ENCODE results near the gene LUC7L3.
"Not testable (repeated sequence)": the region's sequence is repeated elsewhere in the genome, so short reads cannot be mapped to it uniquely, and the experiment has no call there.

LUC7L3 gene

GRCh38 chr17:50710025-50710424 is 9.4 kb upstream of the LUC7L3 start:
- no peaks in the 10 kb centered on the region for H3K36me3 ChIP-seq (ENCODE audit: control insufficient read depth in 1 of 2, insufficient read depth in 2 of 2, low read length in 2 of 2)
- H3K4me3 ChIP-seq (ENCODE audit: low read depth in 1 of 2, low read length in 2 of 2): no peak overlapping the region
- no peak overlapping the region for H3K9ac ChIP-seq (ENCODE audit: low read depth in 1 of 2, low read length in 2 of 2)
- no peak overlapping the region for H3K27ac ChIP-seq (ENCODE audit: low read depth, low read length)
- H3K4me1 ChIP-seq (ENCODE audit: control insufficient read depth in 1 of 2, insufficient read depth in 2 of 2, low read length in 2 of 2): peaks cover 13 to 20% of the 10 kb centered on the region in 2 donors
- no peaks in the 10 kb centered on the region for H3K9me3 ChIP-seq (ENCODE audit: control insufficient read depth in 1 of 2, low read length in 2 of 2)
- H3K27me3 ChIP-seq (ENCODE audit: control insufficient read depth in 1 of 2, insufficient read depth in 2 of 2, low read length in 2 of 2): no peaks in the 10 kb centered on the region

DNA sequence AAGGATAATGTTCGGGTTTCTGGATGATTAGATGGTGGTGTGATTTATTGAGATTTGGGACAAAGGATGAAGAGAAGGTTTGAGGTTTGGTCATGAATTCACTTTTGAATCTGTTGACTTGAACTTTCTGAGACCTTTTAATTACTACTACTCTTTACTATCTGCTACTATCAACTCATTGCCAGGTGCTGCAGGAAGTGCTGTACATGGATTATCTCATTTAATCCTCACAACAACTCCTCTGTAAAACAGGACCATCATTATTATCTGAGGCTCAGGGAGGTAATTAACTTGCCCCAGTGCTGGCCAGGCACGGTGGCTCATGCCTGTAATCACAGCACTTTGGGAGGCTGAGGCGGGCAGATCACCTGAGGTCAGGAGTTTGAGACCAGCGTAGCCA is 8.8 kb upstream of the LUC7L3 start:
- H3K4me1 ChIP-seq (ENCODE audit: control insufficient read depth in 1 of 2, insufficient read depth in 2 of 2, low read length in 2 of 2): peaks cover 13 to 20% of the 10 kb centered on the region in 2 donors
- no peak overlapping the region for H3K27ac ChIP-seq (ENCODE audit: low read depth, low read length)
- no peak overlapping the region for H3K9ac ChIP-seq (ENCODE audit: low read depth in 1 of 2, low read length in 2 of 2)
- no peaks in the 10 kb centered on the region for H3K9me3 ChIP-seq (ENCODE audit: control insufficient read depth in 1 of 2, low read length in 2 of 2)
- H3K36me3 ChIP-seq (ENCODE audit: control insufficient read depth in 1 of 2, insufficient read depth in 2 of 2, low read length in 2 of 2): no peaks in the 10 kb centered on the region
- H3K27me3 ChIP-seq (ENCODE audit: control insufficient read depth in 1 of 2, insufficient read depth in 2 of 2, low read length in 2 of 2): no peaks in the 10 kb centered on the region
- no peak overlapping the region for H3K4me3 ChIP-seq (ENCODE audit: low read depth in 1 of 2, low read length in 2 of 2)

DNA sequence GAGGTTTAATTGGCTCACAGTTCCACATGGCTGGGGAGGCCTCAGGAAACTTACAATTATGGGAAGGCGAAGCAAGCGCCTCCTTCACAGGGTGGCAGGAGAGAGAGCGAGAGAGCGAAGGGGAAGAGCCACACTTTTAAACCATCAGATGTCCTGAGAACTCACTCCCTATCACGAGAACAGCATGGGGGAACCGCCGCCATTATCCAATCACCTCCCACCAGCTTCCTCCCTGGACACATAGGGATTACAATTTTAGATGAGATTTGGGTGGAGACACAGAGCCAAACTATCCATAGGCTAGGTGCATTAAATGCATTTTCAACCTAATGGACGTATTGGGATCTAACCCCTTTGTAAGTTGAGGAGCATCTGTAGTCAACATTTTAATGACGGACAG is 6.8 kb upstream of the LUC7L3 start:
- Histone ChIP-seq H3K9me3 (ENCODE audit: control insufficient read depth in 1 of 2, low read length in 2 of 2) (no peaks in the 10 kb centered on the region), H3K27ac (ENCODE audit: low read depth, low read length) (no peak overlapping the region), H3K4me1 (ENCODE audit: control insufficient read depth in 1 of 2, insufficient read depth in 2 of 2, low read length in 2 of 2) (peaks cover 12 to 13% of the 10 kb centered on the region in 2 donors), H3K9ac (ENCODE audit: low read depth in 1 of 2, low read length in 2 of 2) (no peak overlapping the region), H3K4me3 (ENCODE audit: low read depth in 1 of 2, low read length in 2 of 2) (no peak overlapping the region), H3K36me3 (ENCODE audit: control insufficient read depth in 1 of 2, insufficient read depth in 2 of 2, low read length in 2 of 2) (no peaks in the 10 kb centered on the region), H3K27me3 (ENCODE audit: control insufficient read depth in 1 of 2, insufficient read depth in 2 of 2, low read length in 2 of 2) (no peaks in the 10 kb centered on the region)

GRCh38 chr17:50715471-50715870 is 3.9 kb upstream of the LUC7L3 start:
- Histone ChIP-seq H3K9ac (ENCODE audit: low read depth in 1 of 2, low read length in 2 of 2) (no peak overlapping the region), H3K9me3 (ENCODE audit: control insufficient read depth in 1 of 2, low read length in 2 of 2) (no peaks in the 10 kb centered on the region), H3K4me1 (ENCODE audit: control insufficient read depth in 1 of 2, insufficient read depth in 2 of 2, low read length in 2 of 2) (peaks cover 0 to 3% of the 10 kb centered on the region in 2 donors)

DNA sequence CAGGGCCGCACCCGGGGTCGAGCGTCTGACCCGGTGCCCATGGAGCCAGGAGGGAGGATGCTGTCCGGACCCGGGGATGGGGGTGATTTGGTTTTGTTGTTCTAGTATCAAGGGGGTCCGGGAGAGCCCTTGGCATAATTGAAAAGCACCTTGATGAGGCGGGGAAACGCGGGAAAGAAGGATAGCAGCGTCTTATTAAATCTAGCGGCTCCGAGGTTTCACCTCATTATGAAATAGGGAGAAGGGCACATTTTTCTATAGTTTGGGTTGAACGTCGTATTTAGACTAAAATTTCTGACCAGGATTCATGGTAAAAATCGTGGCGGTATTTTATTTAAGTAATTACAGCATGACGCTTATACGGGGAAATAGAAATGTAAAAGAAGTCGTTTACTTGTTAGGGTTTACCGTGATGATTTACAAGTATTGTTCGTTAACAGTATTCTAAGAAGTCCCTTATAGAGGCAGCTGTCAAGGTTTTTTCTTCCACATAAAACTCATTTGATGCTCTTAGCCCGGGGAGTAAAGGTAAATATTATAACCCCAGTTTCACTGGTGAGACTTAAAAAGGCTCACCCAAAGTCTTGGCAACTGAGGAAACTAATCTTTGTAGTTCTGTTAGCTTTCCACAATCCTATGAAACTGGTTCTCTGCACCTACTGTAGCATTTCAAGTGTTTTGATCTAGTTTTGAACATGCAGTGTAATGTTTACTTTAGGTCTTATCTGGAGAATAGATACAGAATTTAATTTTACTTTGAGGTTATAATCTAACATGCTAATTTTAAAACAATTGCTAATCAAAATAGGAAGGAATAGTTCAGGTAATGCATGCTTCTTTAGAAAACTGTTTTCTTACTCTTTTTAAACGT is 756 bp downstream of the LUC7L3 start:
- H3K4me3 ChIP-seq (ENCODE audit: low read depth in 1 of 2, low read length in 2 of 2): peak overlapping the region; percentile 93 to 94
- H3K27me3 ChIP-seq (ENCODE audit: control insufficient read depth in 1 of 2, insufficient read depth in 2 of 2, low read length in 2 of 2): no peaks in the 10 kb centered on the region
- no peaks in the 10 kb centered on the region for H3K9me3 ChIP-seq (ENCODE audit: control insufficient read depth in 1 of 2, low read length in 2 of 2)
- no peaks in the 10 kb centered on the region for H3K36me3 ChIP-seq (ENCODE audit: control insufficient read depth in 1 of 2, insufficient read depth in 2 of 2, low read length in 2 of 2)
- H3K9ac ChIP-seq (ENCODE audit: low read depth in 1 of 2, low read length in 2 of 2): peak overlapping the region; percentile 76 to 96
- H3K27ac ChIP-seq (ENCODE audit: low read depth, low read length): peak overlapping the region; percentile 99
- peaks cover 21 to 35% of the 10 kb centered on the region in 2 donors for H3K4me1 ChIP-seq (ENCODE audit: control insufficient read depth in 1 of 2, insufficient read depth in 2 of 2, low read length in 2 of 2)

More at GRCh38 chr17:50715471-50715870, 3.9 kb upstream of the LUC7L3 start:
- Histone ChIP-seq H3K36me3 (ENCODE audit: control insufficient read depth in 1 of 2, insufficient read depth in 2 of 2, low read length in 2 of 2) (no peaks in the 10 kb centered on the region), H3K27ac (ENCODE audit: low read depth, low read length) (no peak overlapping the region), H3K27me3 (ENCODE audit: control insufficient read depth in 1 of 2, insufficient read depth in 2 of 2, low read length in 2 of 2) (no peaks in the 10 kb centered on the region), H3K4me3 (ENCODE audit: low read depth in 1 of 2, low read length in 2 of 2) (no peak overlapping the region)

GRCh38 chr17:50721194-50722010 is 2.0 kb downstream of the LUC7L3 start:
- Histone ChIP-seq H3K4me3 (ENCODE audit: low read depth in 1 of 2, low read length in 2 of 2) (peak overlapping the region; percentile 93 to 94), H3K27me3 (ENCODE audit: control insufficient read depth in 1 of 2, insufficient read depth in 2 of 2, low read length in 2 of 2) (no peaks in the 10 kb centered on the region), H3K36me3 (ENCODE audit: control insufficient read depth in 1 of 2, insufficient read depth in 2 of 2, low read length in 2 of 2) (no peaks in the 10 kb centered on the region), H3K27ac (ENCODE audit: low read depth, low read length) (no peak overlapping the region), H3K9ac (ENCODE audit: low read depth in 1 of 2, low read length in 2 of 2) (peak overlapping the region; percentile 76 to 96), H3K9me3 (ENCODE audit: control insufficient read depth in 1 of 2, low read length in 2 of 2) (no peaks in the 10 kb centered on the region), H3K4me1 (ENCODE audit: control insufficient read depth in 1 of 2, insufficient read depth in 2 of 2, low read length in 2 of 2) (peaks cover 29 to 45% of the 10 kb centered on the region in 2 donors)

- H3K9me3 ChIP-seq (ENCODE audit: control insufficient read depth in 1 of 2, low read length in 2 of 2): no peaks in the 10 kb centered on the region
- H3K9ac ChIP-seq (ENCODE audit: low read depth in 1 of 2, low read length in 2 of 2): peak overlapping the region in 1 of 2 donors; percentile 21
- no peak overlapping the region for H3K27ac ChIP-seq (ENCODE audit: low read depth, low read length)
- no peaks in the 10 kb centered on the region for H3K27me3 ChIP-seq (ENCODE audit: control insufficient read depth in 1 of 2, insufficient read depth in 2 of 2, low read length in 2 of 2)
- H3K36me3 ChIP-seq (ENCODE audit: control insufficient read depth in 1 of 2, insufficient read depth in 2 of 2, low read length in 2 of 2): peaks cover 0 to 3% of the 10 kb centered on the region in 2 donors
- H3K4me3 ChIP-seq (ENCODE audit: low read depth in 1 of 2, low read length in 2 of 2): peak overlapping the region; percentile 22 to 34
- H3K4me1 ChIP-seq (ENCODE audit: control insufficient read depth in 1 of 2, insufficient read depth in 2 of 2, low read length in 2 of 2): peaks cover 38 to 54% of the 10 kb centered on the region in 2 donors
These were observed 3.3 kb downstream of the LUC7L3 start for GRCh38 chr17:50722746-50723145.

DNA sequence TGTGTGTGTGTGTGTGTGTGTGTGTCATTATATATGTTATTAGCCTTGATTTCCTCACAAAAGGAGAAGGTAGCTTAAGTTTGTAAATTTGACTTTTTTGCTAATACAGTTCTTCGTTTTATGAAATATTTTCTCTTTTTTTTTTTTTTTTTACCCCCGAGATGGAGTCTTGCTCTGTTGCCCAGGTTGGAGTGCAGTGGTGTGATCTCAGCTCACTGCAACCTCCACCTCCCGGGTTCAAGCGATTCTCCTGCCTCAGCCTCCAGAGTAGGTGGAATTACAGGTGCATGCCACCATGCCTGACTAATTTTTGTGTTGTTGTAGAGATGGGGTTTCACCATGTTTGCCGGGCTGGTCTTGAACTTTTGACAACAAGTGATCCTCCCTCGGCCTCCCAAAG is 5.2 kb downstream of the LUC7L3 start:
- H3K27ac ChIP-seq (ENCODE audit: low read depth, low read length); H3K9me3 ChIP-seq (ENCODE audit: control insufficient read depth in 1 of 2, low read length in 2 of 2); H3K4me3 ChIP-seq (ENCODE audit: low read depth in 1 of 2, low read length in 2 of 2); H3K27me3 ChIP-seq (ENCODE audit: control insufficient read depth in 1 of 2, insufficient read depth in 2 of 2, low read length in 2 of 2); H3K9ac ChIP-seq (ENCODE audit: low read depth in 1 of 2, low read length in 2 of 2); H3K36me3 ChIP-seq (ENCODE audit: control insufficient read depth in 1 of 2, insufficient read depth in 2 of 2, low read length in 2 of 2): not testable (repeated sequence)
- H3K4me1 ChIP-seq (ENCODE audit: control insufficient read depth in 1 of 2, insufficient read depth in 2 of 2, low read length in 2 of 2): peaks cover 48 to 60% of the 10 kb centered on the region in 2 donors

DNA sequence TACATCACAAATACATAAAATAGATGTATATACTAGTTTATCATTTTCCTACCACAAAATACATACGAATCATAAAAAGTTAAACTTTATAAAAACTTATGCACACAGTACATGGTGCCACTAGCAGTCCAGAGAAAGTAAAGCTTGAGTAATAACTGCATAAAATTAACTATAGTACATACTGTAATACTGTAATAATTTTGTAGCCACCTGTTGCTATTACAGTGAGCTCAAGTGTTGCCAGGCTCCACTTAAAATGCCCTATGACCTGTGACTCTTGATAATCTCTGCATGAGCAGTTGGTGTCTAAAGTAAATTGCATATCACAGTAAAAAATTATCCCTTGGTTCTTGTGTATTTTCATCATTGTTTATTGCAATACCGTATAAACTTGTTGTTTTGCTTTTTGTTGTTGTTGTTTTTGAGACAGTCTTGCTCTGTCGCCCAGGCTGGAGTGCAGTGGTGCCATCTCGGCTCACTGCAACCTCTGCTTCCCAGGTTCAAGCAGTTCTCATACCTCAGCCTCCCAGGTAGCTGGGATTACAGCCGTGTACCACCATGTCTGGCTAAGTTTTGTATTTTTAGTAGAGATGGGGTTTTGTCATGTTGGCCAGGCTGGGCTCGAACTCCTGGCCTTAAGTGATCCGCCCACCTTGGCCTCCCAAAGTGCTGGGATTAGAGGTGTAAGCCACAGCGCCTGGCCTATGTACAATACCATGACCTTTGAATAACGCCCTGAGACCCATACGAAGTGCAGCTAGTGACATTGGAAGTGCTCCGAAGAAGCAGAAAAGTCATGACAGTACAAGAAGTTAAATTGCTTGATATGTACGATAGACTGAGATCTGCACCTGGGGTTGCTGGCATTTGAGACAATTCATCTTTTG is 6.6 kb downstream of the LUC7L3 start:
- H3K9me3 ChIP-seq (ENCODE audit: control insufficient read depth in 1 of 2, low read length in 2 of 2): no peaks in the 10 kb centered on the region
- no peak overlapping the region for H3K9ac ChIP-seq (ENCODE audit: low read depth in 1 of 2, low read length in 2 of 2)
- peaks cover 0 to 3% of the 10 kb centered on the region in 2 donors for H3K36me3 ChIP-seq (ENCODE audit: control insufficient read depth in 1 of 2, insufficient read depth in 2 of 2, low read length in 2 of 2)
- no peak overlapping the region for H3K27ac ChIP-seq (ENCODE audit: low read depth, low read length)
- H3K27me3 ChIP-seq (ENCODE audit: control insufficient read depth in 1 of 2, insufficient read depth in 2 of 2, low read length in 2 of 2): no peaks in the 10 kb centered on the region
- H3K4me1 ChIP-seq (ENCODE audit: control insufficient read depth in 1 of 2, insufficient read depth in 2 of 2, low read length in 2 of 2): peaks cover 53 to 65% of the 10 kb centered on the region in 2 donors
- peak overlapping the region; percentile 14 to 27 for H3K4me3 ChIP-seq (ENCODE audit: low read depth in 1 of 2, low read length in 2 of 2)

All from duodenal mucosa (tissue), 2 donors.